GM10248 (cell line): ENCODE data around the gene RUNX1.

Source experiments
- CTCF ChIA-PET: fragments of 300-600 bp; sonication (Branson Sonifier 250); formaldehyde crosslinking; extraction: SDS; loops from one replicate; lab custom pipeline; 2021; ENCODE audit warnings: antibody characterized with exemption; lab: Yijun Ruan, JAX
- POLR2A ChIA-PET: fragments of 350-650 bp; sonication (Branson Sonifier 250); formaldehyde crosslinking; extraction: SDS; loops from one replicate; lab custom pipeline; 2020; ENCODE audit warnings: antibody characterized with exemption; lab: Yijun Ruan, JAX
- DNase-seq: peaks from one replicate; pipeline ENCODE4 v3.0.0; 2012; ENCODE audit errors: extremely low spot score
- TF ChIP-seq, protein P1 (sequence below): IDR thresholded peaks from 2 replicates; pipeline ENCODE4 v1.5.1; 2012; ENCODE audit warnings: mild to moderate bottlenecking, low read depth; ENCODE audit errors: extremely low read depth, missing control alignments, control extremely low read depth

RUNX1 gene

GRCh38 chr21:34743285-34743684, 305.8 kb downstream of the RUNX1 start:
- no peak for DNase-seq
- CTCF ChIA-PET, result interaction anchor here (0.9 to 3.2 kb wide), 4 partner anchors 8 to 1097 kb away, joined by 3 to 26 read pairs (median 4); no protein-coding TSS in a partner anchor
- TF ChIP-seq, protein P1, sequence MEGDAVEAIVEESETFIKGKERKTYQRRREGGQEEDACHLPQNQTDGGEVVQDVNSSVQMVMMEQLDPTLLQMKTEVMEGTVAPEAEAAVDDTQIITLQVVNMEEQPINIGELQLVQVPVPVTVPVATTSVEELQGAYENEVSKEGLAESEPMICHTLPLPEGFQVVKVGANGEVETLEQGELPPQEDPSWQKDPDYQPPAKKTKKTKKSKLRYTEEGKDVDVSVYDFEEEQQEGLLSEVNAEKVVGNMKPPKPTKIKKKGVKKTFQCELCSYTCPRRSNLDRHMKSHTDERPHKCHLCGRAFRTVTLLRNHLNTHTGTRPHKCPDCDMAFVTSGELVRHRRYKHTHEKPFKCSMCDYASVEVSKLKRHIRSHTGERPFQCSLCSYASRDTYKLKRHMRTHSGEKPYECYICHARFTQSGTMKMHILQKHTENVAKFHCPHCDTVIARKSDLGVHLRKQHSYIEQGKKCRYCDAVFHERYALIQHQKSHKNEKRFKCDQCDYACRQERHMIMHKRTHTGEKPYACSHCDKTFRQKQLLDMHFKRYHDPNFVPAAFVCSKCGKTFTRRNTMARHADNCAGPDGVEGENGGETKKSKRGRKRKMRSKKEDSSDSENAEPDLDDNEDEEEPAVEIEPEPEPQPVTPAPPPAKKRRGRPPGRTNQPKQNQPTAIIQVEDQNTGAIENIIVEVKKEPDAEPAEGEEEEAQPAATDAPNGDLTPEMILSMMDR, result no peak
- POLR2A ChIA-PET, result no interaction called here

DNA sequence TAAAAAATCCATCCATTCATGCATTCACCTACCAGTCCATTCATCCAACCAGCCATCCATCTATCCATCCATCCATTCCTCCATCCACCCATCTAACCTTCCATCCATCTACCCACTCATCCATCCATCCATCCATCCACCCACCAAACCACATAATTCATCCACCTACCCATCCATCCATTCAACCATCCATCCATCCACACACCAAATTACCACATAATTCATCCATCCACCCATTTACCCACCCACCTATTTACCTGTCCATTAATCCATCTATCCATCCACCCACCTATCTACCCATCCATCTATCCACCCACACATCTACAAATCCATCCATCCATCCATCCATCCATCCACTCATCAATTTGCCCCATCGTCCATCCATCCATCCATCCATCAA, 308.9 kb downstream of the RUNX1 start:
- TF ChIP-seq, protein P1, result no peak
- ChIA-PET CTCF (interaction anchor here (1.5 kb wide), 1 partner anchor 17 kb away, joined by 3 read pairs; no protein-coding TSS in a partner anchor), POLR2A (no interaction called here)
- no peak for DNase-seq
